ENCODE results near the gene BCL2L12.

DNA sequence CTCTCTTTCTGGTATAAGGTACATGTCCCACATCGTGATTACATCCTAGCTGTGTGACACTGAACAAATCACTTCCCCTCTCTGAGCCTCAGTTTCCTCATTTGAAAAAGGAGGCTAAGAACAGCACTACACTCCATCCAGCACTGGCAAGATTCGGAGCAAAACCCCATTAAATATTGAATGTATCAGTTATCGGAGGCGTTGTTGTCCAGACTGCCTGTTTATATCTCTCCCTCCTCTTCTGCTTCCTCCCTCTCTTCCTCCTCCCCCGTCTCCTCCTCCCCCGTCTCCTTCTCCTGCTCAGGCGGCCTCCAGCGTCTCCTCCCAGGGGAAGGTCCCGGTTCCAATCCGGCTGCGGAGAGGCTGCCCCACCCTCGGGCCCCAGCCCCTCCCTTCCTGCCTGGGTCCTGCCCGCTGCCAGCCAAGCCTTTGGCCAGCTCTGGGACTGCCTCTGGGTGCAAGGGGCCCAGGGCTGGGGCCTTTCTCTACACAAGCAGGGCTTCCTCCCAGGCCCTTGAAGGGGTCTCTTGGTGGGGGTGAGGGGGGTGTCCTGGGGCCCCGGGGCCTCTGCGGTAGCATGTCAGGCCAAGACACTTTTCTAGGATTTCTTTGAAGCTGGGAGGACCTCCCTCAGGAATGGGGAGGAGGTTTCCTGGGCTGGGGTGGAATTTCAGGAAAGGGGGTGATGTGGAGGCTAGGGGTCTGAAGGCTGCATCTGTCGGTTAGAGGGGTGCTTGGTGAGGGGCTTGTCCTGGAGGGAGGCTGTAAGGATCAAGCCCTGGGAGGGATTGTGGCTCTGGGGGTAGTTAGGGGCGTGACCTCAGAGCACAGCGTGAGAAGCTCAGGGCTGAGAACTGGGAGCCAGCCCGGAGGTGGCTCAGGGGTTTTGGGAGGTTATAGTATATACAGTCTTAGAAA lies 27.7 kb upstream of the BCL2L12 start:
- TF ChIP-seq CTCF (IDR thresholded peaks at IDR 0.05) (no peak), POLR2A (IDR thresholded peaks at IDR 0.05) (no peak)

All from suprapubic skin (tissue), 3 donors.